Effector CD4-positive, alpha-beta T cell (primary cell): ENCODE results near the gene CCDC87.
"Not testable (repeated sequence)": the region's sequence is repeated elsewhere in the genome, so short reads cannot be mapped to it uniquely, and the experiment has no call there.

Source experiments
- DNase-seq: peaks from one replicate; pipeline ENCODE4 v3.0.0-alpha.2; 2020
- total RNA-seq: gene quantifications from one replicate; lab custom pipeline; 2026; lab: John Stamatoyannopoulos, UW

The CCDC87 gene
- 3.9 reads per million, percentile 15 among the genes with 10 or more reads in this experiment for total RNA-seq

GRCh38 chr11:66592457-66593302 lies at the start of gene CCDC87, which contains the start of gene CCS:
CCDC87 (minus strand) TSS chr11:66593063; CDS start chr11:66593015, 48 bp downstream.
CCS (plus strand) TSS chr11:66593185; CDS start chr11:66593262, 77 bp downstream.
- DNase-seq: peak; percentile 99

GRCh38 chr11:66641834-66642233 lies 49.0 kb upstream of the CCDC87 start:
- no peak for DNase-seq

GRCh38 chr11:66639814-66640340 lies 47.0 kb upstream of the CCDC87 start:
- DNase-seq: not testable (repeated sequence)

GRCh38 chr11:66639066-66639813 lies 46.4 kb upstream of the CCDC87 start:
- DNase-seq: peak; percentile 21

- peak; percentile 96 for DNase-seq
These were observed 45.6 kb upstream of the CCDC87 start, which contains the start of gene RBM4 for GRCh38 chr11:66638177-66639065. RBM4 (plus strand) TSS chr11:66638703; CDS start chr11:66639712, 1,009 bp downstream.

GRCh38 chr11:66637557-66638176 lies 44.8 kb upstream of the CCDC87 start:
- DNase-seq: no peak

GRCh38 chr11:66636411-66636810 lies 43.5 kb upstream of the CCDC87 start:
- no peak for DNase-seq

- DNase-seq: no peak
These were observed 40.1 kb upstream of the CCDC87 start for GRCh38 chr11:66632952-66633351.

GRCh38 chr11:66631883-66632282 lies 39.0 kb upstream of the CCDC87 start:
- DNase-seq: no peak

GRCh38 chr11:66629356-66629755 lies 36.5 kb upstream of the CCDC87 start:
- DNase-seq: no peak

GRCh38 chr11:66628061-66628603 lies 35.3 kb upstream of the CCDC87 start:
- DNase-seq: no peak

GRCh38 chr11:66626926-66627325 lies 34.1 kb upstream of the CCDC87 start:
- no peak for DNase-seq

- DNase-seq: no peak
These were observed 33.5 kb upstream of the CCDC87 start for GRCh38 chr11:66626382-66626781.

GRCh38 chr11:66625752-66626149 lies 32.9 kb upstream of the CCDC87 start:
- DNase-seq: no peak

- DNase-seq: no peak
These were observed 32.3 kb upstream of the CCDC87 start for GRCh38 chr11:66625041-66625751.

- no peak for DNase-seq
These were observed 31.6 kb upstream of the CCDC87 start for GRCh38 chr11:66624450-66624849.

GRCh38 chr11:66619080-66619554 lies 26.3 kb upstream of the CCDC87 start:
- peak; percentile 35 for DNase-seq

GRCh38 chr11:66617155-66617834 lies 24.4 kb upstream of the CCDC87 start:
- DNase-seq: no peak

- peak; percentile 99 for DNase-seq
These were observed 23.7 kb upstream of the CCDC87 start, which contains the start of gene RBM14 for GRCh38 chr11:66616379-66617154. RBM14 (plus strand) TSS chr11:66616630; CDS start chr11:66616721, 91 bp downstream.
